HG02973 (cell line): ENCODE measurements around the gene PRKAB1.

Source experiments
- ATAC-seq: cut with Tn5 transposase; IDR thresholded peaks from one replicate; pipeline ENCODE4 v1.9.1; 2021; ENCODE audit warnings: moderate library complexity; ENCODE audit not compliant: unreplicated experiment

The PRKAB1 gene

DNA sequence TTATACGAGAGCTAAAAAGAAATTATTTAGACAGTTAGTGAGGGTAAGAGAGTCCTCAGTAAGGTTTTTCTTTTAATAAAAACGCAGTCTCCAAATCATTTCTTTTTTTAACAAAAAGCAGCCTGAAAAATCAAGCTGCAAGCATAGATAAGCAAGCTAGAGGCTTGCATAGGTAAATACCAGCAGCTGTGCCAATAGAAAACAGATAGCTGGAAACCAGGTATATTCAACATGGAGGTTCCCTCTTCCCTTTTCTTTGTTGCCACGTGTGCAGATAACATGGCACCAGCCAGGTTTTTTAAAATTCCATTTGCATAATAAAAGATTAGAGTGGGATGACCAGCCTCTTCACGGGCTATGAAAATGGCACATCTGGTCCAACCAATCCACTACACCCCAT is 6.1 kb upstream of the PRKAB1 start:
- ATAC-seq: no peak

DNA sequence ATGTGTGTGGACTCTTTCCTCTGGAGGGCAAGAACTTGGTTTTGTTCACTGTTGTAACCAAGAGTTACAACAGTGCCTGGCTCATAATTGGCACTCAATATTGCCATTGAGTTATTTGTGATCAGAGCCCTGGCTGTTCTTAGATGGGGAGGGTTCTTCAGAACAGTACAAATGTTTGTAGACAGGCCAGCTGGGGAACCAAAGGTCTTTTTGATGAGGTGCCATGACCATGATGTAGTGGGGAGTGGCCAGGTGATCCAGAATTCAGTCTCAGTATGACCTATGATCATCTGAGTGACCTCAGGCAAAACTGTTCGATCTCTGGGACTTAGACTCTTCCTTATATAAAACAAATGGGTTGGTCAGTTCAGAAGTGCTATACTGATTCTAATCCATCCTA is 3.3 kb upstream of the PRKAB1 start:
- ATAC-seq: no peak

DNA sequence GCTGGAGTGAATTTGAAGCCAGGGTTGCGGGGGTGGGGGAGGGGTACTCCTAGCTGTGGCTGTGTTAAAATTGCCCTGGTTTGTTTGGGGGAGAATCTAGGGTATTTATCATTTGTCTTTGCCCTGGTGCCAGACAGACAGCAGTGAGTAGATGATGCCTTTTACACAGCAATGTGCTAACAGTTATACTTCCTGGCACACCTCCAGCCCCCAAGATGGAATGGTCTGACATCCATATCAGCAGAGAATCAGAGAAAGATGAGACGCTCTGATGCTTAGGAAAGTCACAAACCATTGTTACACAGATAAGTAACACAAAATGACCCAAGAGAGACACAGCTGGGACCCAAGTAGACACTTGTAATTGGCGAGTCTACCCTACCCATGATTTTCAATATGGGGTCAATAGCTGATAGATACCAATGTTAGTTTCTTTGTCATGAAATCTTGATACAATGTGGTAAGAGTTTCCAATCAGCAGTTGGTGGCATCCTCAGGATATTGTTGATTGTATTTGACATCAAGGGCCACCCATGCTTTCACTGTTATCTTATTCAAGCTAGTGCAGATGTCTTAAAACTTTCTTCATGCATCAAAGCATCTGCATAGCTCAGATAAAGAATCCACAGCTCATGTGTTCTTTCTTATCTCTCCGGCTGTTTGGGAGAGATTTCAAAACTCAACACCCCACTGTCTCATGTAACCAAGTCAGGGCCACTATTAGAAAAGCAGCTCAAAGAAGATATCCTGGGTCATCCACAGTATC is 2.6 kb upstream of the PRKAB1 start:
- ATAC-seq: no peak

DNA sequence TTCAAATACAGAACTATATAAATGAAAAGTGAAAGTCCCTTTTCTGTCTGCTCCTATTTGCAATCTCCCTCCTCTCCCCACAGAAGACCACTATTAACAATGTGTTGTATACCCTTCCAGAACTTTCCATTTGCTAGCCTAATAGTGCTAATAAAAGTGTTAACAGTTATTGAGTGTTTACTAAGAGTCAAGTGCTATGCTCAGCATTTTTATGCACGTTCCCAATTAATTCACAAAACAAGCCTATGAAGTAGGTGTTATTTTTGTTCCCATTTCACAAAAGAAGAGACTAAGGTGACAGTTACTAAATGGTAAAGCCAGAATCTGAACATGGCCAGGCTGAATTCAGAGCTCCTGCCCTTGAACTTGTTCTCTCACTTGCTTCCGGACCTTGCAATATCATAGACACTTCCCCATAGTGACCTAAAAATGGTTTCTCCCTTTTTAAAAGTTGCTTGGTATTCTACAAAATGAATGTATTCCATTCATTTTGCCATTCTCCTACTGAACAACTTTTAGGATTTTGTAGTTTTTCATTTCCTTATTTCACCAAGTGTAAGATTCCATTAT is 1.6 kb upstream of the PRKAB1 start:
- no peak for ATAC-seq

DNA sequence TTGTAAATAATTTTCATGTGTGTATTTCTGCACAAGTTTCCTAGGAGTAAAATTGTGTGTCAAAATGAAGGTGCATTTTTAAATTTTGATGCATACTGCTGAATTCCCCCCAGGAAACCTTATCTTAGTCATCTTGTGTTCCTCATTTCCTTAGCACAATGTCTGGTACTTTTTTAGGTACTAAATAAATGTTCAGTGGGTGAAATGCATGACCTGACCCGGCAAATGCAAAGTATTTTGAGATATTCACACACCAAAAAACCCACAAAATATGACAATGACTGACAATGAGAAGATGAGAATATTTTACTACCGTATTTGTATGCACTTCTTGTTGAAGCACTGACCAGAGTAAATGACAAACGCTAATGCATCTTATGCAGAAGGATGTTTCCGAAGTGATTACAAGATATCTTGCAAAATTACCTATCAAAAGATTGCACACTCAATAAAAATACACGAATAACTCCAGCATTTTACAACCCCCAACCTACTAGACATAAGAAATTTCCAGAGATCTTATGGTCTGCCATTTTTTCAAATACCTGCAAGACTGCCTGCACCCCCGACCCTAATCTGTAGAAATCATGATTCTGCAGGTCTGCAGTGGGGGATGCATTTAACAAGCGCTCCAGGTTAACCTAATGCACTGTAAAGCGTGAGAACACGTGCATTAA is 895 bp upstream of the PRKAB1 start:
- ATAC-seq: no peak

DNA sequence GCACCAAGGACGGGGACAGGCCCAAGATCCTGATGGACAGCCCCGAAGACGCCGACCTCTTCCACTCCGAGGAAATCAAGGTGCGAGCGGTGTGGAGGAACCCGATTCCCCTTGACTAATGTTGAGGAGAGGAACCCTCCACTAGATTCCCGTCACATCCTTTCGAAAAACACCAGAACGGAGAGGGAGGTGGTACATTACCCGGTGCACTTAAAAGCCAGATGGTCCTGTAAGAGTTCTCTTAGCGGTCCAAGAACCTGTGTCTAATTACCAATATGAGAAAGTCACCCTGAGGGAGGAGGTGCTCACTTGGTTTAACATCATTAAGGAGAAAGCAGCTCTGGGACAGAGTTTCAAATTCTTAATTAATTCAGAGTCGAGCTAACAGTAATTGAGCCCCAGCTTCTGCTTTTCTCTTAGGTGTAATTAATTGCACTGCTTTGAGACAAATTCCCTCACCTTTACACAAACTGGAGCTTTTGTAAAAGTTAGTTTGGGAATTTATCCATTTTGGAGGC is 450 bp downstream of the PRKAB1 start:
- no peak for ATAC-seq

DNA sequence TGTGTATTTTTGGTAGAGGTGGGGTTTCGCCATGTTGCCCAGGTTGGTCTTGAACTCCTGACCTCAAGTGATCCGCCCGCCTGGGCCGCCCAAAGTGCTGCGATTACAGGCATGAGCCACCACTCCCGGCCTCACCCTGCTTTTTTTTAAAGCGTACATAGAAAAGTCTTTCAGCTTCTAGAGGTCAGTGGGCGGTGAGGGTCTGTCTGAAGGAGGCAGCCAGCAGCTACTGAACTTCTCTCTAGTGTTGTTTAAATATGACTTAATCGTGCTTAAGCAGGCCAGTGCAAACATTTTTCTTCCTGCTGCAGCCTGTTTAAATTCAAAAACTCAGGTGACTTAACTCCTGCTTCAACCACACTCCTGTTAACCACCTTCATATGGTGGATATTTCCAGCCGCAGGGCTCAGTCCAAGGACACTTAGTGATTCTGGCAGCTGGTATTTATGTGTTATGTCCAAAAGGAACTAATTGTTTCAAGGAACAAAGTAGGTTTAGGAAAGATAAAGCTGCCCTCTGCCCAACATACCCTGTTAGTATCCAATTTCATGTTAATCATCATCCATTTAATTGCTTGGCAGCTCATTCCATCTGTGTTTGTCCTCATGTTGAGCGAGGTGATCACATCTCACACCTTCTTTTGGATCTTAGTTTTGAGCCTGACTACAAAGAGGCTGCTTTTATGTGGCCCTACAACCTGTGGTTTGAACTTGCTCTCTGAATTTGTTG is 2.0 kb downstream of the PRKAB1 start:
- no peak for ATAC-seq

DNA sequence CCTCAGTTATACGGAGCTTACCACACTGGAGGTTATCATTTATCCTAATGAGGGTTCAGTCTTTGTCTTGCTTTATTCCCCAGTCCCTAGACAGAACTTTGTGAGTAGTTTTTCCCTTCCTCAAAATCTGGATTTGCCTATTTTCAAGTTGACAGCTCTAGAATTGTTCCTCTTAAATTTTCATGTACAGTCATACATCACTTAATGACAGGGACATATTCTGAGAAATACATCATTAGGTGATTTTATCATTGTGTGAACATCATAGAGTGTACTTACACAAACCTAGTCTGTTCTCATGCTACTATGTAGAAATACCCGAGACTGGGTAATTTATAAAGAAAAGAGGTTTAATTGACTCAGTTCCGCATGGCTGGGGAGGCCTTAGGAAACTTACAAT is 3.1 kb downstream of the PRKAB1 start:
- no peak for ATAC-seq

DNA sequence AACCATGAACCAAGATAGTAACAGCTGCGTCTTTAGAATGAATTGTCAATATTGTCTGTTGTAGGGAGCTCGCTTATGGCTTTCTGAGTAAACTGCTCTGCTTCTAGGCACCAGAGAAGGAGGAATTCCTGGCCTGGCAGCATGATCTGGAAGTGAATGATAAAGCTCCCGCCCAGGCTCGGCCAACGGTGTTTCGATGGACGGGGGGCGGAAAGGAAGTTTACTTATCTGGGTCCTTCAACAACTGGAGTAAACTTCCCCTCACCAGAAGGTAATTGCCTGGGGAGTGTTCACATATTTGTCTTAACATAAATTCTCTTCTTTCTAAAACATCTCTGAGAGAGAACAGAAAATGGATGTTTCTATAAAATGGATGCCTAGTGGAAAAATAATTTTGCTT is 4.3 kb downstream of the PRKAB1 start:
- ATAC-seq: no peak

DNA sequence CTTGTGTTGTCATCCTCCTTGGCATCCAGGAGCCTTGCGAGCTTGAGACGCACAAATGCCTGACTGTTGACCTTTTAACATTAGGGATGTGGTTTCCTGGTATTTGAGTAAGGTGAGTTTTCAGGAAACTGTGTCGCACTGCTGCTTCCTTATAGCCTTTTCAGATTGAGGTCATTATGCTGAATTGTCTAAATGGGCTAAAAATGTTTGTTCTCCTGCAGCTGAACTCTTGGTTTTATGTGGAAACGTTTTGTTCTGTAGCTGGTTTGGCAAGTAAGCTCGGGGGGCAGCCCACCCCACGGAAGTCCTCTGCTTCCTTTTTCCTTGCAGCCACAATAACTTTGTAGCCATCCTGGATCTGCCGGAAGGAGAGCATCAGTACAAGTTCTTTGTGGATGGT is 5.7 kb downstream of the PRKAB1 start:
- no peak for ATAC-seq

DNA sequence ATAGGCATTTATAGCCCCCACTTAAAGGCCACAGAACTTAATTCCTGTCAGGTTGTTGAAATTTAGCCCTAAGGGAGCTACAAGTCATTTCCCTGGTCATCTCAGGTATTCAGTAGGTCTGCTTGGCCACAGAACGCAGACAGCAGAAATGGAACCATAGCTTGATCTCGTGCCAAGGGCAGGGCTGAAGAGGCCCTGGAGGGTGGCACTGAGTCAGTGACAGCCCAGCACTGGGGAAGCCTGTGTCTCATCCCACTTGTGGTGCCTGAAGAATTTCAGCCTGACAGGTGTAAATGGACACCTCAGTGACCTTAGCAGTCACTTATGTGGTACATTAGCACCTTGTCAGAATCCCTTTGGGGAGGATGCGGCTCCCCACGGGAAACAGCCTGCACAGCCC is 6.6 kb downstream of the PRKAB1 start:
- no peak for ATAC-seq

DNA sequence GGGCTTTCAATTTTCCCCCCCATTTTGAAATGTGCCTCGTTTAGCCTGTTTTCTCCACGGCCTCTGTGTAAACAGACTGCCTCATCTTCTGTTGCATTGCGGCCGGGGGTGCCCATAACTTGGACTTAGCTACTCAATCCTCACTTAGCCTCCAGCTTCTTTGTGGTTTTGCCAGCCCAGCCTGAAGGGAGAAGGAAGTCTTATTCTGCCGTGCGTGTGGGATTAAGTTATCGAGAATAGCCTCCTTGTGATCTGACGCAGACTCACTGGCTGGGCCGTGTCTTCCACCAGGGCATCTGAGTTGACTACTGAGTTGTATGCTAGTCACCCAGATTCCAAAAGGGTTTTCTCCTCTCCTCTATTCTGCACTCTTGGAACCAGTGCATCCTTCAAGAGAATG is 8.1 kb downstream of the PRKAB1 start:
- ATAC-seq: no peak

DNA sequence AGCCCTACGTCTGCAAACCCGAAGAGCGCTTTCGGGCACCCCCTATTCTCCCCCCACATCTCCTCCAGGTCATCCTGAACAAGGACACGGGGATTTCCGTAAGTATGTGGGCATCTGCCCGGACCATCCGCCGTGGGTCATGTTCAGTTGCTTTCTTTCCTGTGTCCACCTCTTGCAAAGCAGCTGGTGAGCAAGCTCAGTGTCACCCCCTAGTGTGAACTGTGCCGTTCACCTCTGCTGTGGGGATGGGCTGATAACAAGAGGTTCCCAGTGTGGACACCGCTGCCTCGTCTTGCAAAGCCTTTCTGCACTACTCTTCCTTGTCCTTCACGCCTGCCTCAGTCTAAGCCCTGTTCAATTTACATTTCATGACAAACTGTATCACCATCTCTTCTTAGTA is 8.6 kb downstream of the PRKAB1 start:
- no peak for ATAC-seq

DNA sequence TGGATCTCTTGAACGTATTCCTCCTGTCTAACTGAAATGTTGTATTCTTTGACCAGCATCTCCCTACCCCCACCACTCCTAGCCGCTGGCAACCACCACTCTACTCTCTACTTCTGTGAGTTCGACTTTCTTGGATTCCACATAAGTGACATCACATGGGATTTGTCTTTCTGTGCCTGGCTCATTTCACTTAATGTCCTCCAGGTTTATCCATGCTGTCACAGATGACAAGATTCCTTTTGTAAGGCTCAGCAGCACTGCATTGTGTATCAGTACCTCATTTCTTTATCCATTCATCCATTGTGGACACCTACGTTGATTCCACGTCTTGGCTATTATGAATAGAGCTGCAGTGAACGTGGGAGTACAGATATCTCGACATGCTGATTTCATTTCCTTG is 10.5 kb downstream of the PRKAB1 start:
- ATAC-seq: no peak

DNA sequence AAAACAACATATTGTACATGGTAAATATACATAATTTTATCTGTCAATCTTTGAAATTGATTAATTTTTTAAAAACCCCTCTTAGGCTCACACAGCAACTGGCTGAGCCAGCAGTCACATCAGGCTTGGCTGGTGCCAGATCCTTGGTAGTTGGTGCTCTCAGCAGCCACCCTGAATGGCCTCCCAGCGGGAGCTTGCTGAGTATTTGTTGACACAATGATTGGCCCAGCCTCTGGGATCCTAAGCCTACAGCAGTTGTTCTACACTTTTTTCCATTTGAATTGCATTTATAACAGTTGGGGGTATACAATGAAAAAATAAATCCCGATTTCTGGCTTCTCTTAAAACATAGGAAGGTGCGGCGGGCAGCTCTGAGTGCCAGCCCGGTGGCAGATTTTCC is 11.1 kb downstream of the PRKAB1 start:
- no peak for ATAC-seq

DNA sequence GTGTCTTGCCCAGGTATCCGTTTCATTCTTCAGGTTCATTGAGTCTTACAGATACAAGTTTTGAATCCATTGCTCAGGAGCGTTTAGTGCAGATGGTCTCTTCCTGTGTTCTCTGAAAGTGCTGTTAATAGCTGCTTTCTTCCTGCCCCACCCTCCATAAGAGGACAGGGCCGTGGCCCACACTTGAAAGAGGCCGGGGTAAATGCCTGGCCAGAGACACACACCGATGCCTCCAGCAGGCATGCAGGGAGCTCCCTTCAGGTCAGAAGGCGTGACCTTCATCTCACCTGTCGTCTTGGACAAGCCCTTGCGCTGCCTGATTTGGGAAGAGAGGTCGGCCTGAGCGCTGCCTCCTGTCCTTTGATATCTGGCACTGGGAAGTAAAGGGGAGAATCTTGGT is 11.6 kb downstream of the PRKAB1 start:
- ATAC-seq: no peak

DNA sequence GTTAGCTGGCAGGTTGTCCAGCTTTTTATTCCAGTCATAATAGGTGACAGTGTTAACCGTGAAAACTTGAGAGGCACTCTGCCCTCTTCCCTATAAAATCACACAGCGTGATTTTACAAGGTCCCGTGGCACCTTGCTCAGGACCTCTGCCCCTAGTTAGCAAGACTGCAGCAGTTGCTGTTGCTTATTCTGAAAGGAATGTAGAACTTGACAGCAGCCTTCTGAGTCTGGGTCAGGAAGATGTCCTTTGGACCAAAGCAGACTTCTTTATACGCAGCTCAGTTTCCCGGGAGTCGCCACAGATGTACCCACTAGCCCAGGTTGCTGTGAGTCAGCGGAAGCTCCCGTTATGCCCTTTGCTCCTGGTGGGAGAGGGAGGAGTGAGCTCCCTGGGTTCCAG is 13.2 kb downstream of the PRKAB1 start:
- no peak for ATAC-seq

DNA sequence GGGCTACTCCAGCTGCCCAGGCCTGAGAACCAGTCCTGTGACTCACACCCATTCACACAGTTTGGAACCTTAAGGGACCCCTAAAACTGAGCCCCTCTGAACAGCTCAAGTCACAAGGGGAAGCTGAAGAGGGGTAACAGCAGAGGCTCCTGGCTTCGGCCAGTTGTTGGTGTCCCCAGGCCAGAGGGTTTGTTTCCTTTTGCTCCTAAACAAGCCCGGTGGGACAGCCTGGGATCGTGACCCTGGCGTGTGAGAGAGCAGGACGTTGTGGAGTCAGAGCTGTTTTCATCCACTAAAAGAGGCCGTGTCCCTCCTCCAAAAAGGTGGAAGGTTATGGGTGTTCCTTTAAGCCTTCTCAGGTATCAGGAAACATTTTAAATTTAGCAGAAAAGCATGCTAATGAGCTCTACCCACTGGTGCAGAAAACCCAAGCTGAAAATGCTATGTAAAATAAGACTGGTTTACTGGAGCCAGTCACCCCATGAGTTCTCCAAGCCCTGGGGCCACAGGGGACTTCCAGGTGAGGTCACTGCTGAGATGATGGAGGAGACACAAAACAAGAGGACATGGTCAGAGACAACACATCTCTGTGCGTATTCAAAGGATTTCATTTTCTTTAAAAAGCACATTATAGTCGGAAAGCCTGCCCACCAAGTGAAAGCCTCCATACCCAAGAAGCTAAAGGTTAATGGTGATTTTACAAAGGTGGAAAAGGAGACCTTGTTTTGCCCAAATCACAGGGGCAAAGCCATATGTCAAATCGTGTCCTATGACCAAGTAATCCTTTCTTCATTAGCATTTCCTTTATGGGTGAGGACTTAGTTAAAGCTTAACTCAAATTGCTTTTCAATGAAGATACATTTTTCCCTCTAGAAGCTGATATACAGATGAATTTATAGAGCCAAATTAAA is 14.1 kb downstream of the PRKAB1 start:
- ATAC-seq: peak; percentile 49

DNA sequence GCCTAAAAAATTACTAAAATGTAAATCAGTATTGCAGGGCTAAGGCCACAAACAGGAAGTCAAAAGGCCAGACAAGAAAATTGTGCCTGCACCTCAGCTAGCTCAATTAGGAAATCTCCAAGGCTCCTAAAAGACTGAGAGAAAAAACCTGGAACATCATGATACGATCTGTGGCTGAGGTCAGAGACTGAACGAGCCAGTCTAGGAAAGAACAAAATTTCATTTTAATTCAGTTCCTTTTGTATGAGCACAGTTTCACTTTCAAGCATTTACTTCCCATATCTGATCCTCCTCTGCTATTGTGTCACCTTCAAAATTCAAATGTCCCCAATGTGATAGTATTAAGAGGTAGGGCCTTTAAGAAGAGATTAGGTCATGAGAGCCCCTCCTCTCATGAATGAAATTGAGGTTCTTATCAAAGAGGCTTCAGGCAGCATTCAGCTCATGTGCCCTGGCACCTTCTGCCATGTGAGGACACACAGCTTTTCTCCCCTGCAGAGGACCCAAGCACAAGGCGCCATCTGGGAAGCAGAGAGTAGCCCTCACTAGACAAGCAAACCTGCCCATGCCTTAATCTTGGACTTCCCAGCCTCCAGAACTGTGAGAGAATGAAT is 14.8 kb downstream of the PRKAB1 start:
- no peak for ATAC-seq

DNA sequence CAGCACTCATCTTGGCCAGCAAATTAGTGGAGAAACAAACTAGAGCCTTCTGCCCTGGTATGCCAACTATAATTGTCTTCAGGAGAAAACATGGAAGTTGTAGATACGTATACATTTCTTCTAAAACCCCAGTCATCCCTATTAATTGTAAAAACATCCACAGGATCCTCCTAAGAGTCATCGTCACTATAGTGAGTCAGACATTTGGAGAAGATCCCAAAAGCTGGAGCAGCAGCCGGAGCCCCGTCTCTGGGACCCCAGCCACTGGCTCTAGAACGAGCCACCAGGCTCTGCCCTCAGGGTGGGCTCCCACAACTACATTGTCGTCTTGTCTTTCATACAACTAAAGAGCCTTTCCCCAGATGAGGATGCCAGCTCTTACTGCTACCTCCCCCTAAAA is 15.5 kb downstream of the PRKAB1 start:
- no peak for ATAC-seq
